H1 (cell line): ENCODE data around the gene DMAC1. TPM values are rescaled to one million over a fixed set of nuclear protein-coding genes. Genes with fewer than 3 reads are reported as not detected.

ENCODE experiments used
- CBX8 ChIP-seq: fragments of 300-800, 300-1000 bp; sonication (generic); IDR thresholded peaks from 2 replicates; pipeline ENCODE4 v1.7.1; 2016; ENCODE audit warnings: low read depth, low read length, borderline replicate concordance
- CEBPB ChIP-seq: IDR thresholded peaks from 2 replicates; pipeline ENCODE4 v1.6.1; 2012; ENCODE audit warnings: low read depth, low read length
- KDM5A ChIP-seq: fragments of 200-600 bp; IDR thresholded peaks from 2 replicates; pipeline ENCODE4 v1.7.1; 2012; ENCODE audit warnings: mild to moderate bottlenecking, low read length, inconsistent platforms, mixed read lengths
- ZNF274 ChIP-seq: IDR thresholded peaks from 2 replicates; pipeline ENCODE4 v1.7.0; 2012; ENCODE audit warnings: low read length, borderline replicate concordance; ENCODE audit errors: extremely low read depth
- polyA plus RNA-seq, 7 experiments: library from polyadenylated mRNA; depleted of rRNA in 3 of 7; stranded (reverse) in 5 of 7; unstranded in 2 of 7; fragments of >200 nt in 5 of 7; fragments of 200-250 nt in 2 of 7; gene quantifications; 1 replicate in 5 of 7; 2 replicates in 1 of 7; 4 replicates in 1 of 7; pipeline versions ENCODE4 v1.2.1 to v1.2.3, GENCODE V29; 2011 to 2013; ENCODE audit warnings: missing spikeins in 2 of 7, mixed read lengths in 2 of 7
- total RNA-seq: library from RNA; stranded (reverse); fragmentation: NEBNext Ultra II Directional; extraction: Animal tissue kit (Norgen Biotek cat#: 25700); gene quantifications from 2 replicates; pipeline ENCODE4 v1.2.1, GENCODE V29; 2021
- TF ChIP-seq, protein P1 (sequence below), 3 experiments: IDR thresholded peaks; 1 replicate in 2 of 3; 2 replicates in 1 of 3; pipeline versions ENCODE4 v1.5.1 to v1.6.1; 2011; ENCODE audit warnings: low read length in 3 of 3, mild to moderate bottlenecking in 3 of 3, inconsistent platforms in 2 of 3, low read depth in 1 of 3, moderate library complexity in 1 of 3; ENCODE audit not compliant: insufficient read depth in 1 of 3; ENCODE audit errors: control extremely low read depth in 1 of 3
- TF ChIP-seq, protein P2 (sequence below): IDR thresholded peaks from 2 replicates; pipeline ENCODE4 v1.6.1; 2011; ENCODE audit warnings: low read depth, mild to moderate bottlenecking, low read length; ENCODE audit not compliant: insufficient read depth

Gene DMAC1
- total and polyA plus RNA-seq, 2 of the 8 experiments (the other 6 are each of a cell fraction or from before 2014, with no cell fraction given) = 30.4 to 89.4 TPM

DNA sequence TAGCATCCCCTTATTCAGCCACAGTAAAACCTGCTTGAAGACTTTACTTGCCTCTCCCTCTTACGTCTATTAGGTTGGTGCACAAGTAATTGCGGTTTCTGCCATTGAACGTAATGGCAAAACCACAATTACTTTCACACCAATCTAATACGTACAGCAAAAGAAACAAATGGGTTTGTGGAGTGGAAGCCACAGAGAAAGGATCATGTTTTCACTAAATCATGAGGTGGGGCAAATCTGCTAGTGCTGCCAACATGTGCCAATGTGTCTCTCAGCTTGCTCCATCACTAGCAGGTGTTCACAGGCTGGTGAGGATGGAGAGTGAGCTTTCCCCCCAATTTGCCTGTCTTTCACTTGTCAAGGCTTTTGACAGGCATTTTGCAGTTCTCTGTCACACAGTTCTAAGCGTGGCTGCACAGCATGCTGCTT, 15.9 kb downstream of the DMAC1 start (continued):
- TF ChIP-seq, protein P1, sequence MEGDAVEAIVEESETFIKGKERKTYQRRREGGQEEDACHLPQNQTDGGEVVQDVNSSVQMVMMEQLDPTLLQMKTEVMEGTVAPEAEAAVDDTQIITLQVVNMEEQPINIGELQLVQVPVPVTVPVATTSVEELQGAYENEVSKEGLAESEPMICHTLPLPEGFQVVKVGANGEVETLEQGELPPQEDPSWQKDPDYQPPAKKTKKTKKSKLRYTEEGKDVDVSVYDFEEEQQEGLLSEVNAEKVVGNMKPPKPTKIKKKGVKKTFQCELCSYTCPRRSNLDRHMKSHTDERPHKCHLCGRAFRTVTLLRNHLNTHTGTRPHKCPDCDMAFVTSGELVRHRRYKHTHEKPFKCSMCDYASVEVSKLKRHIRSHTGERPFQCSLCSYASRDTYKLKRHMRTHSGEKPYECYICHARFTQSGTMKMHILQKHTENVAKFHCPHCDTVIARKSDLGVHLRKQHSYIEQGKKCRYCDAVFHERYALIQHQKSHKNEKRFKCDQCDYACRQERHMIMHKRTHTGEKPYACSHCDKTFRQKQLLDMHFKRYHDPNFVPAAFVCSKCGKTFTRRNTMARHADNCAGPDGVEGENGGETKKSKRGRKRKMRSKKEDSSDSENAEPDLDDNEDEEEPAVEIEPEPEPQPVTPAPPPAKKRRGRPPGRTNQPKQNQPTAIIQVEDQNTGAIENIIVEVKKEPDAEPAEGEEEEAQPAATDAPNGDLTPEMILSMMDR (IDR thresholded peaks at IDR 0.05; ENCODE audit: control extremely low read depth in 1 of 3, insufficient read depth in 1 of 3, low read depth in 1 of 3, low read length in 3 of 3) = no peak
- TF ChIP-seq CEBPB (no peak), CBX8 (no peak), ZNF274 (no peak), KDM5A (no peak)
- TF ChIP-seq, protein P2, sequence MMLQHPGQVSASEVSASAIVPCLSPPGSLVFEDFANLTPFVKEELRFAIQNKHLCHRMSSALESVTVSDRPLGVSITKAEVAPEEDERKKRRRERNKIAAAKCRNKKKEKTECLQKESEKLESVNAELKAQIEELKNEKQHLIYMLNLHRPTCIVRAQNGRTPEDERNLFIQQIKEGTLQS = no peak
